Measurements from ENCODE around the gene ILDR1.

ILDR1 gene

DNA sequence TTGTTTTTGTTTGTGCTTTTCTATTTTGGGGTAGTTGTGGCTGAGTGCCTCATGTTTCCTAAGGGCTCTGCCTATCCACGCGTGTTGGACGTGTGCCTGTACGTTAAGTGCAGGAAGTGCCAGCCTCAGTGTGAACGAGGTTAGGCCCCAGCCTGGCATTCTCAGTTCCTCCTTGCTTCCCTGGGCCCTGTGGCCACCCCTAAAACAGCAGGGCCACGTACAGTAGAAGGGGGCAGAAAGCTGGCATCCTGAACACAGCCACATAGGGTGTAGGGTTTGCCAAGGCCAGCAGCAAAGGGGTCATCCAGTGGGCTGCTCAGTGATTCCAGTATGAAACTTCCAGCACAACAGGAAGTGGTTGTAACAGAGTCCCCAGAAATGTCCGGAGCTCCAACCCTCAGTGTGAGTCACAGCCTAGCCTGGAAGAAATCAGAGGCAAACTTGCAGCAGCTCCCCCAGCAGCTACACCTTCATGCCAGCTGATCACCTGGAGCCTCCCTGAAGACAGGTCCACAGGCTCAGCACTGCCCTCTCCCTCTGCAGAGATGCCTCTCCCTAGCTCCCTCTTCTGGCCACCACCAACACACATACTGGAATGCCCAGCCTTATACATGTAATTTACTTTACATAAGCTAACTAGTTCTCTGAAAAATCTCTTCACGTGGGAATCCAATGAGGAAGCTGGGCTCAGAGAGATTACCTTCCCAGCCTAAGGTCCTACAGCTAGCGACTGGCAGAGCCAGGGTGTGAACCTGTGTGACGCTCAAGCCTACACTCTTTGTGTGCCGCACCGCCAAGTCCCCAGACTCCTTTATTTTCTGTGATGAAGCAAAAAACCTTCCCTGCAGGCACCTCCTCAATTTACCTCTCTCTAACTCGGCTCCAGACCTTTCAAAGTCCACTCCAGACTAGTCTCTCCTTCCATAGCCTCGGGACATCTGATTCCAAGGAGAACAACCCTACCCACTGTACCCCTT lies 26.6 kb downstream of the ILDR1 start:
- Histone ChIP-seq H3K27ac (ENCODE audit: low read length) (no peak overlapping the region), H3K9me3 (ENCODE audit: control insufficient read depth, insufficient read depth, low read length) (no peaks in the 10 kb centered on the region), H3K36me3 (ENCODE audit: control insufficient read depth, insufficient read depth, low read length) (no peaks in the 10 kb centered on the region), H3K4me3 (ENCODE audit: low read length) (no peak overlapping the region), H3K4me1 (ENCODE audit: control insufficient read depth, insufficient read depth, low read length) (no peaks in the 10 kb centered on the region), H3K27me3 (ENCODE audit: control insufficient read depth, insufficient read depth, low read length) (no peaks in the 10 kb centered on the region)
- DNase-seq (ENCODE audit: low read depth, low spot score) = peak; percentile 72
- WGBS (ENCODE audit: insufficient coverage, insufficient read length) = no CpG with 5 or more reads among the region's 14 CpGs

DNA sequence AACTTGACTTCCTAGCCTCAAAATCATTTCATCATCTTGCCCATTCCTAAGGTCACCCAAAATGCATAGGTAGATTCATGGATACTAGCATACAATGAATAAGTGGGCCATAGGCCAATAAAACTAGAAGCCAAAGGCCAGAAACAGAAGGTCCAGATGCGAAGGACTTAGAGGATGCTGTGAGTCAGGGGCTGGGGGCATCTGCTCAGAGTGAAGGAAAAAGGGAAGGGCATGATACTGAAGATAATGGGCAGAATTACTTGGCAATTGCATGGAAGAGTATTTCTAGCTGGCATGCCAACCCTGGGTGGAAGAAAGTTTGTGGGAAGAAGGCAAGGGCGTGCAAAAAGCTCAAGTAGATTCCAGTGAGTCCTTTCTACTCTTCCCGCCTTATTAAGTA lies 27.5 kb downstream of the ILDR1 start:
- DNase-seq (ENCODE audit: low read depth, low spot score) = no peak
- no peaks in the 10 kb centered on the region for H3K9me3 ChIP-seq (ENCODE audit: control insufficient read depth, insufficient read depth, low read length)
- H3K4me3 ChIP-seq (ENCODE audit: low read length) = no peak overlapping the region
- no peaks in the 10 kb centered on the region for H3K36me3 ChIP-seq (ENCODE audit: control insufficient read depth, insufficient read depth, low read length)
- no peak overlapping the region for H3K27ac ChIP-seq (ENCODE audit: low read length)
- no CpG with 5 or more reads among the region's 3 CpGs for WGBS (ENCODE audit: insufficient coverage, insufficient read length)
- no peaks in the 10 kb centered on the region for H3K27me3 ChIP-seq (ENCODE audit: control insufficient read depth, insufficient read depth, low read length)
- no peaks in the 10 kb centered on the region for H3K4me1 ChIP-seq (ENCODE audit: control insufficient read depth, insufficient read depth, low read length)

- Histone ChIP-seq H3K27me3 (ENCODE audit: control insufficient read depth, insufficient read depth, low read length) (no peaks in the 10 kb centered on the region), H3K27ac (ENCODE audit: low read length) (no peak overlapping the region), H3K9me3 (ENCODE audit: control insufficient read depth, insufficient read depth, low read length) (no peaks in the 10 kb centered on the region), H3K4me3 (ENCODE audit: low read length) (no peak overlapping the region), H3K36me3 (ENCODE audit: control insufficient read depth, insufficient read depth, low read length) (no peaks in the 10 kb centered on the region), H3K4me1 (ENCODE audit: control insufficient read depth, insufficient read depth, low read length) (no peaks in the 10 kb centered on the region)
- DNase-seq (ENCODE audit: low read depth, low spot score) = no peak
- no CpG with 5 or more reads among the region's 31 CpGs for WGBS (ENCODE audit: insufficient coverage, insufficient read length)
Measured at GRCh38 chr3:121992601-121993560, 29.2 kb downstream of the ILDR1 start.

- Histone ChIP-seq H3K27ac (ENCODE audit: low read length) (no peak overlapping the region), H3K9me3 (ENCODE audit: control insufficient read depth, insufficient read depth, low read length) (no peaks in the 10 kb centered on the region), H3K4me3 (ENCODE audit: low read length) (no peak overlapping the region), H3K27me3 (ENCODE audit: control insufficient read depth, insufficient read depth, low read length) (no peaks in the 10 kb centered on the region), H3K4me1 (ENCODE audit: control insufficient read depth, insufficient read depth, low read length) (no peaks in the 10 kb centered on the region), H3K36me3 (ENCODE audit: control insufficient read depth, insufficient read depth, low read length) (no peaks in the 10 kb centered on the region)
- DNase-seq (ENCODE audit: low read depth, low spot score) = no peak
Measured at GRCh38 chr3:121989943-121990342, 32.1 kb downstream of the ILDR1 start.

DNA sequence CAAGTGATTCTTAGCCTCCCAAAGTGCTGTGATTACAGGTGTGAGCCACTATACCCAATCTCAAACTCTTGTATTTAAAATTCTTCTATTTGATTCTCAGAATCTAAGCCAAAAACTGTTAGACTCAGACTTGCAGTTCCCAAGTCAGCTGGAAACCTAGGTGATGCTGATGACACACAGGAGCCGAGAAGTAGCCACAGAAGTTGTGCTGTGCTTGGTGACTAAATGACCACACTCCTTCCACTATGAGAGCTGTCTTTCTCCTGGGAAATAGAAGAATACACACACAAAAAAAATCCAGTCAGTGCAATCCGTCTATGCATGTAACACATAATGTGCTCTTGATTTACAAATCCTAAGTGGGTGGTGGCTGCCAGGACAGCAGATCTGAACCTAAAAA lies 33.9 kb downstream of the ILDR1 start:
- H3K36me3 ChIP-seq (ENCODE audit: control insufficient read depth, insufficient read depth, low read length) = no peaks in the 10 kb centered on the region
- DNase-seq (ENCODE audit: low read depth, low spot score) = no peak
- no peaks in the 10 kb centered on the region for H3K27me3 ChIP-seq (ENCODE audit: control insufficient read depth, insufficient read depth, low read length)
- H3K9me3 ChIP-seq (ENCODE audit: control insufficient read depth, insufficient read depth, low read length) = no peaks in the 10 kb centered on the region
- H3K4me1 ChIP-seq (ENCODE audit: control insufficient read depth, insufficient read depth, low read length) = no peaks in the 10 kb centered on the region
- no peak overlapping the region for H3K27ac ChIP-seq (ENCODE audit: low read length)
- H3K4me3 ChIP-seq (ENCODE audit: low read length) = no peak overlapping the region
- WGBS (ENCODE audit: insufficient coverage, insufficient read length) = no CpG with 5 or more reads among the region's 2 CpGs

DNA sequence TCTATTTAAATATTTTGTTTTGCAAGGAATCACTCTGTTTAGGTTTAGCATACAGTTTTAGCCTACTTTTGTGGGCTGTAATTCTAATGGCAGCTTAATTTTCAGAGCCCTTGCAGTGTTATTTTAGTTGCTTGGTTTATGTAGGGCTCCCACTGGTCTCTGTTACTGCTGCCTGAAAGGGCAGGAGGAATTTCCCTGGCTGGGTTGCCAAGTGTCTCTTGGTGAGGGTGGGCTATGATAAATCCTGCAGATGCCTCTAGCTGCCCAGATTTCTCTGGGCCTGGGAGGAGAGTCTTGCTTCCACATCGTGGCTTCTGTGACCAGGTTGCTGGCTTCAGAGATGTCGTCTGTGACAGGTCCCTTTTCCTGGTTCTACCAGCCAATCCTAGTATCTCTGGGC lies 36.2 kb downstream of the ILDR1 start:
- no peaks in the 10 kb centered on the region for H3K4me1 ChIP-seq (ENCODE audit: control insufficient read depth, insufficient read depth, low read length)
- H3K27me3 ChIP-seq (ENCODE audit: control insufficient read depth, insufficient read depth, low read length) = no peaks in the 10 kb centered on the region
- no CpG with 5 or more reads among the region's 2 CpGs for WGBS (ENCODE audit: insufficient coverage, insufficient read length)
- no peak overlapping the region for H3K27ac ChIP-seq (ENCODE audit: low read length)
- H3K36me3 ChIP-seq (ENCODE audit: control insufficient read depth, insufficient read depth, low read length) = no peaks in the 10 kb centered on the region
- no peaks in the 10 kb centered on the region for H3K9me3 ChIP-seq (ENCODE audit: control insufficient read depth, insufficient read depth, low read length)
- DNase-seq (ENCODE audit: low read depth, low spot score) = no peak
- H3K4me3 ChIP-seq (ENCODE audit: low read length) = no peak overlapping the region

DNA sequence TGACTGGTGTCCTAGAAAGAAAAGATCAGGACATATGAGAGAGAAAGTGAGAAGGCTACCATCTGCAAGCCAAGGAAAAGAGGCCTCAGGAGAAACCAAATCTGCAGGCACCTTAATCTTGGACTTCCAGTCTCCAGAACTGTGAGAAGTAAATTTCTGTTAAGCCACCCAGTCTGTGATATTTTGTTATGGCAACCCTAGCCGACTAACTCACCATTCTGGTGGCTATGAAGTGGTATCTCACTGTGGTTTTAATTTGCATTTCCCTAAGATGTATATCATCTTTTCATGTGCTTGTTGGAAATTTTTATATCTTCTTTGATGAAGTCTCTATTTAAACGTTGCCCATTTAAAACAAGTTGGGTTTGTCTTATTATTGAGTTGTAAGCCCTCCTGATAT lies 40.6 kb downstream of the ILDR1 start:
- DNase-seq (ENCODE audit: low read depth, low spot score) = no peak
- no peaks in the 10 kb centered on the region for H3K36me3 ChIP-seq (ENCODE audit: control insufficient read depth, insufficient read depth, low read length)
- H3K4me1 ChIP-seq (ENCODE audit: control insufficient read depth, insufficient read depth, low read length) = no peaks in the 10 kb centered on the region
- H3K27me3 ChIP-seq (ENCODE audit: control insufficient read depth, insufficient read depth, low read length) = no peaks in the 10 kb centered on the region
- WGBS (ENCODE audit: insufficient coverage, insufficient read length) = no CpG with 5 or more reads among the region's 2 CpGs
- no peak overlapping the region for H3K27ac ChIP-seq (ENCODE audit: low read length)
- H3K9me3 ChIP-seq (ENCODE audit: control insufficient read depth, insufficient read depth, low read length) = no peaks in the 10 kb centered on the region
- H3K4me3 ChIP-seq (ENCODE audit: low read length) = no peak overlapping the region

- WGBS (ENCODE audit: insufficient coverage, insufficient read length) = no CpG with 5 or more reads among the region's 5 CpGs
- Histone ChIP-seq H3K27ac (ENCODE audit: low read length) (no peak overlapping the region), H3K36me3 (ENCODE audit: control insufficient read depth, insufficient read depth, low read length) (no peaks in the 10 kb centered on the region), H3K4me3 (ENCODE audit: low read length) (no peak overlapping the region), H3K27me3 (ENCODE audit: control insufficient read depth, insufficient read depth, low read length) (no peaks in the 10 kb centered on the region), H3K9me3 (ENCODE audit: control insufficient read depth, insufficient read depth, low read length) (no peaks in the 10 kb centered on the region), H3K4me1 (ENCODE audit: control insufficient read depth, insufficient read depth, low read length) (no peaks in the 10 kb centered on the region)
- DNase-seq (ENCODE audit: low read depth, low spot score) = no peak
Measured at GRCh38 chr3:121980450-121980796, 41.6 kb downstream of the ILDR1 start.

- no peaks in the 10 kb centered on the region for H3K4me1 ChIP-seq (ENCODE audit: control insufficient read depth, insufficient read depth, low read length)
- no peak overlapping the region for H3K4me3 ChIP-seq (ENCODE audit: low read length)
- no peaks in the 10 kb centered on the region for H3K27me3 ChIP-seq (ENCODE audit: control insufficient read depth, insufficient read depth, low read length)
- H3K9me3 ChIP-seq (ENCODE audit: control insufficient read depth, insufficient read depth, low read length) = no peaks in the 10 kb centered on the region; the same call in 1 of the 2 replicates
- DNase-seq (ENCODE audit: low read depth, low spot score) = no peak
- no peaks in the 10 kb centered on the region for H3K36me3 ChIP-seq (ENCODE audit: control insufficient read depth, insufficient read depth, low read length)
- no peak overlapping the region for H3K27ac ChIP-seq (ENCODE audit: low read length)
Measured at GRCh38 chr3:121979734-121980449, 42.2 kb downstream of the ILDR1 start.

GRCh38 chr3:121979246-121979645 lies 42.8 kb downstream of the ILDR1 start:
- WGBS (ENCODE audit: insufficient coverage, insufficient read length) = no CpG with 5 or more reads among the region's 2 CpGs
- H3K4me3 ChIP-seq (ENCODE audit: low read length) = no peak overlapping the region
- DNase-seq (ENCODE audit: low read depth, low spot score) = no peak
- no peaks in the 10 kb centered on the region for H3K4me1 ChIP-seq (ENCODE audit: control insufficient read depth, insufficient read depth, low read length)
- no peaks in the 10 kb centered on the region for H3K27me3 ChIP-seq (ENCODE audit: control insufficient read depth, insufficient read depth, low read length)
- H3K36me3 ChIP-seq (ENCODE audit: control insufficient read depth, insufficient read depth, low read length) = no peaks in the 10 kb centered on the region
- H3K27ac ChIP-seq (ENCODE audit: low read length) = no peak overlapping the region
- peaks cover 1% of the 10 kb centered on the region; the same call in 1 of the 2 replicates for H3K9me3 ChIP-seq (ENCODE audit: control insufficient read depth, insufficient read depth, low read length)
